OCI-LY1 (cell line): Measurements from ENCODE around the gene AP2A1.

ENCODE experiments used
- H2AFZ ChIP-seq: fragments of 200-600 bp; sonication (generic), shearing (Covaris generic); 2 replicates; pipeline ENCODE4 v1.6.0; 2014; ENCODE audit warnings: antibody characterized with exemption, mild to moderate bottlenecking, low read length
- H3F3A ChIP-seq: fragments of 200-600 bp; sonication (generic), shearing (Covaris generic); 2 replicates; pipeline ENCODE4 v1.6.0; 2014; ENCODE audit warnings: mild to moderate bottlenecking, antibody characterized with exemption, low read length, moderate library complexity; ENCODE audit not compliant: insufficient read depth
- H3K27ac ChIP-seq: fragments of 200-600 bp; sonication (generic); 2 replicates; pipeline ENCODE4 v1.5.1; 2014; ENCODE audit warnings: low read length, mixed run types, mild to moderate bottlenecking, low read depth; ENCODE audit not compliant: poor library complexity, severe bottlenecking
- H3K27me3 ChIP-seq: fragments of 200-600 bp; sonication (generic); 2 replicates; pipeline ENCODE4 v1.6.0; 2014; ENCODE audit warnings: antibody characterized with exemption, mild to moderate bottlenecking, low read length, moderate library complexity; ENCODE audit not compliant: insufficient read depth
- H3K36me3 ChIP-seq: fragments of 200-600 bp; sonication (generic); 2 replicates; pipeline ENCODE4 v1.6.1; 2014; ENCODE audit warnings: mild to moderate bottlenecking, antibody characterized with exemption, low read length, moderate library complexity, mixed read lengths; ENCODE audit not compliant: insufficient read depth
- H3K4me1 ChIP-seq: fragments of 200-600 bp; sonication (generic); 2 replicates; pipeline ENCODE4 v1.5.1; 2014; ENCODE audit warnings: mild to moderate bottlenecking, low read length, moderate library complexity; ENCODE audit not compliant: insufficient read depth, severe bottlenecking
- H3K4me2 ChIP-seq: fragments of 200-600 bp; sonication (generic), shearing (Covaris generic); 2 replicates; pipeline ENCODE4 v1.6.1; 2014; ENCODE audit warnings: low read length
- H3K4me3 ChIP-seq: fragments of 200-600 bp; sonication (generic); 2 replicates; pipeline ENCODE4 v1.5.1; 2014; ENCODE audit warnings: low read length, low read depth, mild to moderate bottlenecking, mixed read lengths; ENCODE audit not compliant: poor library complexity, severe bottlenecking
- H3K79me2 ChIP-seq: fragments of 200-600 bp; shearing (Covaris generic); 2 replicates; pipeline ENCODE4 v1.6.1; 2016; ENCODE audit warnings: mixed run types, low read length, mixed read lengths; ENCODE audit not compliant: insufficient read depth
- H3K9ac ChIP-seq: fragments of 200-600 bp; sonication (generic), shearing (Covaris generic); 2 replicates; pipeline ENCODE4 v1.6.1; 2014; ENCODE audit warnings: mild to moderate bottlenecking, low read length, mixed read lengths
- H3K9me2 ChIP-seq: fragments of 200-600 bp; sonication (generic), shearing (Covaris generic); 2 replicates; pipeline ENCODE4 v1.6.1; 2014; ENCODE audit warnings: low read depth, mild to moderate bottlenecking, low read length, mixed read lengths
- H3K9me3 ChIP-seq: fragments of 200-600 bp; shearing (Covaris generic); 2 replicates; pipeline ENCODE4 v1.6.1; 2014; ENCODE audit warnings: low read length, mixed read lengths
- H4K20me1 ChIP-seq: fragments of 200-600 bp; sonication (generic), shearing (Covaris generic); 2 replicates; pipeline ENCODE4 v1.6.0; 2016; ENCODE audit warnings: mild to moderate bottlenecking, low read length; ENCODE audit not compliant: insufficient read depth
- CTCF ChIP-seq: fragments of 200-600 bp; sonication (generic), shearing (Covaris generic); IDR thresholded peaks from 2 replicates; pipeline ENCODE4 v1.5.1; 2017; ENCODE audit warnings: mild to moderate bottlenecking, antibody characterized with exemption, low read length, moderate library complexity, mixed read lengths
- EZH2 ChIP-seq: fragments of 200-600 bp; sonication (generic), shearing (Covaris generic); IDR thresholded peaks from 2 replicates; pipeline ENCODE4 v1.8.0; 2017; ENCODE audit warnings: borderline replicate concordance, mixed run types, mild to moderate bottlenecking, antibody characterized with exemption, low read length, moderate library complexity, mixed read lengths

Gene AP2A1

GRCh38 chr19:49803529-49803856 lies 36.7 kb downstream of the AP2A1 start:
- peaks cover 79% of the 10 kb centered on the region for H3K36me3 ChIP-seq
- H3K79me2 ChIP-seq = no peaks in the 10 kb centered on the region
- H2AFZ ChIP-seq = no peak overlapping the region
- no peaks in the 10 kb centered on the region for H3K9me2 ChIP-seq
- no peak overlapping the region for H3K4me3 ChIP-seq
- no peaks in the 10 kb centered on the region for H3F3A ChIP-seq
- no peak overlapping the region for H3K9ac ChIP-seq
- H3K27me3 ChIP-seq = no peaks in the 10 kb centered on the region
- H3K9me3 ChIP-seq = no peaks in the 10 kb centered on the region
- no peak overlapping the region for H3K4me2 ChIP-seq
- peaks cover 4% of the 10 kb centered on the region for H3K4me1 ChIP-seq
- no peak overlapping the region for H3K27ac ChIP-seq
- no peak for TF ChIP-seq CTCF
- no peak for TF ChIP-seq EZH2
- no peaks in the 10 kb centered on the region for H4K20me1 ChIP-seq

GRCh38 chr19:49805822-49806619 lies 39.2 kb downstream of the AP2A1 start:
- H3K79me2 ChIP-seq = no peaks in the 10 kb centered on the region
- H3K4me2 ChIP-seq = no peak overlapping the region
- no peak overlapping the region for H3K4me3 ChIP-seq
- H3K27me3 ChIP-seq = no peaks in the 10 kb centered on the region
- H3F3A ChIP-seq = no peaks in the 10 kb centered on the region
- no peaks in the 10 kb centered on the region for H3K9me3 ChIP-seq
- TF ChIP-seq CTCF (no peak), EZH2 (no peak)
- peaks cover 57% of the 10 kb centered on the region for H3K36me3 ChIP-seq
- no peak overlapping the region for H3K9ac ChIP-seq
- H3K27ac ChIP-seq = no peak overlapping the region
- H4K20me1 ChIP-seq = no peaks in the 10 kb centered on the region
- H3K4me1 ChIP-seq = peaks cover 21% of the 10 kb centered on the region
- no peaks in the 10 kb centered on the region for H3K9me2 ChIP-seq
- no peak overlapping the region for H2AFZ ChIP-seq

- Histone ChIP-seq H4K20me1 (no peaks in the 10 kb centered on the region), H3K4me3 (no peak overlapping the region), H3K9me3 (no peaks in the 10 kb centered on the region), H3K4me1 (peaks cover 27% of the 10 kb centered on the region), H3F3A (no peaks in the 10 kb centered on the region), H3K27me3 (no peaks in the 10 kb centered on the region), H3K36me3 (peaks cover 54% of the 10 kb centered on the region), H3K4me2 (no peak overlapping the region), H3K27ac (no peak overlapping the region), H3K79me2 (no peaks in the 10 kb centered on the region), H3K9ac (no peak overlapping the region), H3K9me2 (no peaks in the 10 kb centered on the region), H2AFZ (no peak overlapping the region)
- TF ChIP-seq CTCF (no peak), EZH2 (no peak)
Measured at GRCh38 chr19:49806620-49806959, 39.8 kb downstream of the AP2A1 start.
